ENCODE results near the gene SLC7A14.

SLC7A14 gene

DNA sequence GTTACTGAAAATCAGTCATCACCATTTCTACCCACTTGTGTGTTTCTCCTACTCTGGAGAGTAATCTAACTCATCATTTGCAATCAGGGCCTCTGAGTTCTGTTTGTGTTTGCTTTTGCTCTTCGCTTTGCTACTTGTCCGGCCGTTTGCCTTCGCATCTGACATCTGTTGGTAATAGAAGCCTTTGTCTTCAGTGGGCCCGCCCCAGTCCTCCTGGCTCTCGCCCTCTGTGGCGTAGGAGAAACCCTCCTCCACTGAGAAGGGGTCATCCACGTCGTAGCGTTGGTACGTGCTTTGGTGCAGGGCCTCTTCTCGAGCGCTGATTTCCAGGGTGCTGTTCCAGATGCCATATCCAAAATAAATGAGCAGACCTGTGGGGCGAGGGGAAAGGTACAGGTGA, 118.9 kb downstream of the SLC7A14 start:
- Histone ChIP-seq H3K9me3 (ENCODE audit: severe bottlenecking) (no peaks in the 10 kb centered on the region), H3K4me3 (ENCODE audit: severe bottlenecking) (no peak overlapping the region), H3K27me3 (ENCODE audit: insufficient read depth, poor library complexity, severe bottlenecking) (no peaks in the 10 kb centered on the region), H3K27ac (ENCODE audit: poor library complexity, severe bottlenecking) (no peak overlapping the region), H3K36me3 (ENCODE audit: low read depth) (no peaks in the 10 kb centered on the region), H3K4me1 (ENCODE audit: insufficient read depth, poor library complexity, severe bottlenecking) (no peaks in the 10 kb centered on the region)
- TF ChIP-seq, protein P1, sequence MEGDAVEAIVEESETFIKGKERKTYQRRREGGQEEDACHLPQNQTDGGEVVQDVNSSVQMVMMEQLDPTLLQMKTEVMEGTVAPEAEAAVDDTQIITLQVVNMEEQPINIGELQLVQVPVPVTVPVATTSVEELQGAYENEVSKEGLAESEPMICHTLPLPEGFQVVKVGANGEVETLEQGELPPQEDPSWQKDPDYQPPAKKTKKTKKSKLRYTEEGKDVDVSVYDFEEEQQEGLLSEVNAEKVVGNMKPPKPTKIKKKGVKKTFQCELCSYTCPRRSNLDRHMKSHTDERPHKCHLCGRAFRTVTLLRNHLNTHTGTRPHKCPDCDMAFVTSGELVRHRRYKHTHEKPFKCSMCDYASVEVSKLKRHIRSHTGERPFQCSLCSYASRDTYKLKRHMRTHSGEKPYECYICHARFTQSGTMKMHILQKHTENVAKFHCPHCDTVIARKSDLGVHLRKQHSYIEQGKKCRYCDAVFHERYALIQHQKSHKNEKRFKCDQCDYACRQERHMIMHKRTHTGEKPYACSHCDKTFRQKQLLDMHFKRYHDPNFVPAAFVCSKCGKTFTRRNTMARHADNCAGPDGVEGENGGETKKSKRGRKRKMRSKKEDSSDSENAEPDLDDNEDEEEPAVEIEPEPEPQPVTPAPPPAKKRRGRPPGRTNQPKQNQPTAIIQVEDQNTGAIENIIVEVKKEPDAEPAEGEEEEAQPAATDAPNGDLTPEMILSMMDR (IDR thresholded peaks at IDR 0.05; ENCODE audit: poor library complexity, severe bottlenecking), result no peak
- ATAC-seq (ENCODE audit: low read depth), result no peak
- no peak for DNase-seq (ENCODE audit: low spot score)

DNA sequence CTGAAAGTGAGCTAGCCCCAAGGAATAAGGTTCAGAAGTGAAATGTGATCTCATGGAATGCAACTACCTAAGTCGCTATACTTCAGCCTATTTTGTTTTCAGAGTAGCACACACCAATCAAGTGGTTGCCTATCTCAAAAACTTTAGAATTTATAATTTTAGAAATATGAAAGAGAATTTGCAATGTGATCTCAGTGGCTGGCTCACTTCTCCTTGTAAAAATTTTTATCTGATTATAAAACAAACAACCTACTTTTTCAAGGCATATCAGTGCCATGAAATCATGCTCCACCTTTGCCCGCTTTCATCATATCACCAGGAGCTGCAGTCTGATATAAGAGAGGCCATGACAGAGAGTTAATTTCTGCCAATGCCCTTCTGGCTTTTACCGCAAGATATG, 119.9 kb downstream of the SLC7A14 start:
- Histone ChIP-seq H3K4me3 (ENCODE audit: severe bottlenecking) (no peak overlapping the region), H3K9me3 (ENCODE audit: severe bottlenecking) (no peaks in the 10 kb centered on the region), H3K27ac (ENCODE audit: poor library complexity, severe bottlenecking) (no peak overlapping the region), H3K27me3 (ENCODE audit: insufficient read depth, poor library complexity, severe bottlenecking) (no peaks in the 10 kb centered on the region), H3K4me1 (ENCODE audit: insufficient read depth, poor library complexity, severe bottlenecking) (no peaks in the 10 kb centered on the region), H3K36me3 (ENCODE audit: low read depth) (no peaks in the 10 kb centered on the region)
- TF ChIP-seq, protein P1 (IDR thresholded peaks at IDR 0.05; ENCODE audit: poor library complexity, severe bottlenecking), result no peak
- DNase-seq (ENCODE audit: low spot score) (no peak), ATAC-seq (ENCODE audit: low read depth) (peak; percentile 46; the same call in 1 of the 3 replicates)

DNA sequence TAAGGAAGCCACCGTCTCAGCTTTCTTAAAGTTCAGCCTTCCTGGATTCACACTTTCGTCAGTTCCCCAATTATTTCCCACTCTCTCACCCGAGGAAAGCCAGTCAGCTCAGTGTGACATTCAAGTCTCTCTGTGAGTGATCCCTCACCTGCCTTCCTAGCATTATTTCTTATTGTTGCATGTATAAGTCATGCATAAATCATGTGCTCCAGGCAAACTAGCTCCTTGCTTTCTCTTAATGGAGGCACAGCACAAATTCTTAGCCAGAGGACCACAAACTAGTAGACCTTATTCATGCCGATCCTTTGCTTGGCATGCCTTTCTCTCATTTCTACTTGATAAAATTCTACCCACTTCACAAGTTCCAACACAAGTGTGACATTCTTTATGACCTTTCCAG, 122.9 kb downstream of the SLC7A14 start:
- DNase-seq (ENCODE audit: low spot score), result no peak
- H3K36me3 ChIP-seq (ENCODE audit: low read depth), result no peaks in the 10 kb centered on the region
- ATAC-seq (ENCODE audit: low read depth), result no peak
- TF ChIP-seq, protein P1 (IDR thresholded peaks at IDR 0.05; ENCODE audit: poor library complexity, severe bottlenecking), result no peak
- no peaks in the 10 kb centered on the region for H3K4me1 ChIP-seq (ENCODE audit: insufficient read depth, poor library complexity, severe bottlenecking)
- H3K27ac ChIP-seq (ENCODE audit: poor library complexity, severe bottlenecking), result no peak overlapping the region
- no peaks in the 10 kb centered on the region for H3K9me3 ChIP-seq (ENCODE audit: severe bottlenecking)
- H3K4me3 ChIP-seq (ENCODE audit: severe bottlenecking), result no peak overlapping the region
- no peaks in the 10 kb centered on the region for H3K27me3 ChIP-seq (ENCODE audit: insufficient read depth, poor library complexity, severe bottlenecking)

DNA sequence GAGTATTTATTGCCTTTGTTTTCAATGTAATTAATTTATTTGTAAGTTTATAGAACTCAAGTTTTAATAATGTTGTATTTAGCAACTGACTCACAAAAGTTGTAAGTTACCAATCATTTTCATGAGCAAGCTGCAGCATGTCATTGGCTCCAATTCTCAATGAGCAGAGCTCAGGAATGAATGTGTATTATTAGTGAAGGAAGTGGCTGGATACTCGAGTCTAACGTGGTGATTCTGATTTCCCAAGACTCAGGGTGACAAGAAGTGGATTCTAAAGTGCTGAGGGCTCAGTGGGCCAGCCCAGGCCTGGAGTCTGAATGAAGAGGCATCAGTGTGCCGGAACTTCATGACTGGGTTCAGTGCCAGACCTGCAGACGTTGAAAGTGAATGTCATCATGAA, 127.6 kb downstream of the SLC7A14 start:
- Histone ChIP-seq H3K27me3 (ENCODE audit: insufficient read depth, poor library complexity, severe bottlenecking) (no peaks in the 10 kb centered on the region), H3K36me3 (ENCODE audit: low read depth) (no peaks in the 10 kb centered on the region), H3K9me3 (ENCODE audit: severe bottlenecking) (no peaks in the 10 kb centered on the region), H3K4me3 (ENCODE audit: severe bottlenecking) (no peak overlapping the region), H3K27ac (ENCODE audit: poor library complexity, severe bottlenecking) (no peak overlapping the region), H3K4me1 (ENCODE audit: insufficient read depth, poor library complexity, severe bottlenecking) (no peaks in the 10 kb centered on the region)
- peak; percentile 65; the same call in 2 of the 3 replicates for ATAC-seq (ENCODE audit: low read depth)
- no peak for DNase-seq (ENCODE audit: low spot score)
- TF ChIP-seq, protein P1 (IDR thresholded peaks at IDR 0.05; ENCODE audit: poor library complexity, severe bottlenecking), result no peak

DNA sequence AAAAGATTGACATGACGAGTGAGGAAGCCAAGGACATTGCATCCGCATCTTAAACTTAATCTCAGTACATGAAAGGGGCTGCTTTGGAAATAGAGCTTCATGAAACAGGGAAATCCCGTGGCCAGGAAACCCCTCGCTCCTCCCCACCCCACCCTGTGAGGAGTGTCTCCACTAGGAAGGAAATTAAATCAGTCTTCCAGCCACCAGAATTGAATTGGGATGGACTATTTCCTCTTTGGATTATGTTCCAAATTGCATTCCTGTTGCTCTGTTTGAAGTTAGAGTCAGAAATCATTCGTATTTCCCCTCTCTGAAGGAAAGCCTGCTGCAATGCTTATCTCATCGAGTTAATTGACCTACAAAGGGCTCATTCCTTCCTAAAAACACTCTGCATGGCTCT, 131.4 kb downstream of the SLC7A14 start:
- DNase-seq (ENCODE audit: low spot score), result no peak
- no peaks in the 10 kb centered on the region for H3K9me3 ChIP-seq (ENCODE audit: severe bottlenecking)
- ATAC-seq (ENCODE audit: low read depth), result no peak

More for the DNA sequence above, 131.4 kb downstream of the SLC7A14 start:
- TF ChIP-seq, protein P1 (IDR thresholded peaks at IDR 0.05; ENCODE audit: poor library complexity, severe bottlenecking), result no peak
- Histone ChIP-seq H3K4me3 (ENCODE audit: severe bottlenecking) (no peak overlapping the region), H3K4me1 (ENCODE audit: insufficient read depth, poor library complexity, severe bottlenecking) (no peaks in the 10 kb centered on the region), H3K27me3 (ENCODE audit: insufficient read depth, poor library complexity, severe bottlenecking) (no peaks in the 10 kb centered on the region), H3K36me3 (ENCODE audit: low read depth) (no peaks in the 10 kb centered on the region), H3K27ac (ENCODE audit: poor library complexity, severe bottlenecking) (no peak overlapping the region)

All from RWPE2 (cell line).